B cell (primary cell): ENCODE measurements around the gene RNU1-4. TPM values are rescaled to one million over a fixed set of nuclear protein-coding genes. Genes with fewer than 3 reads are reported as not detected.
"Not testable (repeated sequence)": the region's sequence is repeated elsewhere in the genome, so short reads cannot be mapped to it uniquely, and the experiment has no call there.

ENCODE experiments used
- ATAC-seq: fragments of 200-7000 bp; cut with Tn5 transposase; one replicate; pipeline ENCODE4 v1.10.0; 2021; ENCODE audit warnings: low read depth, mild to moderate bottlenecking, moderate number of reproducible peaks, moderate library complexity
- CTCF ChIA-PET: fragments of 350-600 bp; sonication (Branson Sonifier 250); formaldehyde crosslinking; loops from one replicate; lab custom pipeline; 2021; ENCODE audit warnings: antibody characterized with exemption, inconsistent platforms; lab: Charles Lee
- POLR2A ChIA-PET: fragments of 350-600 bp; sonication (Branson Sonifier 250); formaldehyde crosslinking; loops from one replicate; lab custom pipeline; 2021; ENCODE audit warnings: antibody characterized with exemption; lab: Charles Lee
- DNase-seq: peaks from one replicate; pipeline ENCODE4 v3.0.0; 2013
- H2AFZ ChIP-seq: 2 replicates; pipeline ENCODE4 v1.6.1; 2012; ENCODE audit warnings: mild to moderate bottlenecking, low read depth, low read length; ENCODE audit not compliant: insufficient read depth, poor library complexity, severe bottlenecking
- H3K27ac ChIP-seq, 2 donors: 1 replicate in 1 of 2; 2 replicates in 1 of 2; pipeline ENCODE4 v1.5.1; 2012 to 2013; ENCODE audit warnings: low read length in 2 of 2, mild to moderate bottlenecking in 2 of 2, moderate library complexity in 1 of 2
- H3K27me3 ChIP-seq, 4 experiments: fragments of 200-600 bp in 1 of 4; sonication (generic) in 1 of 4; replicated peaks in 1 of 4; 1 replicate in 2 of 4; 2 replicates in 2 of 4; pipeline versions ENCODE4 v1.6.1 to v1.7.0; 2013 to 2016; ENCODE audit warnings: low read length in 3 of 4, mild to moderate bottlenecking in 2 of 4, mixed read lengths in 1 of 4, moderate library complexity in 1 of 4; ENCODE audit not compliant: insufficient read depth in 4 of 4, control insufficient read depth in 3 of 4; ENCODE audit errors: control extremely low read depth in 1 of 4
- H3K36me3 ChIP-seq, 2 experiments: replicated peaks in 1 of 2; 1 replicate in 1 of 2; 2 replicates in 1 of 2; pipeline versions ENCODE4 v1.6.1 to v1.7.1; 2013; ENCODE audit warnings: low read length in 1 of 2; ENCODE audit not compliant: insufficient read depth in 2 of 2, control insufficient read depth in 1 of 2; ENCODE audit errors: control extremely low read depth in 1 of 2, extremely low read depth in 1 of 2
- H3K4me1 ChIP-seq, 2 donors: fragments of 200-600 bp in 1 of 2; sonication (generic) in 1 of 2; 1 replicate in 1 of 2; 2 replicates in 1 of 2; pipeline versions ENCODE4 v1.5.1 to v1.6.1; 2013 to 2017; ENCODE audit warnings: low read length in 2 of 2; ENCODE audit not compliant: control insufficient read depth in 2 of 2, insufficient read depth in 2 of 2
- H3K4me2 ChIP-seq: replicated peaks from 2 replicates; pipeline ENCODE3; 2012; ENCODE audit warnings: mild to moderate bottlenecking, low read depth, low read length; ENCODE audit not compliant: poor library complexity, severe bottlenecking
- H3K4me3 ChIP-seq, 5 experiments: fragments of 200-600 bp in 1 of 5; sonication (generic) in 1 of 5; 1 replicate in 3 of 5; 2 replicates in 2 of 5; pipeline versions ENCODE4 v1.5.1 to v1.7.0; 2011 to 2016; ENCODE audit warnings: low read length in 4 of 5, mild to moderate bottlenecking in 4 of 5, low read depth in 2 of 5, control low read depth in 1 of 5, moderate library complexity in 1 of 5; ENCODE audit not compliant: insufficient read depth in 1 of 5; ENCODE audit errors: control extremely low read depth in 1 of 5, extremely low read depth in 1 of 5
- H3K79me2 ChIP-seq: fragments of 200-600 bp; sonication (generic); one replicate; pipeline ENCODE4 v1.6.0; 2016; ENCODE audit warnings: low read length; ENCODE audit not compliant: control insufficient read depth, insufficient read depth
- H3K9ac ChIP-seq: fragments of 200-600 bp; sonication (generic); 2 replicates; pipeline ENCODE4 v1.6.1; 2017; ENCODE audit warnings: mild to moderate bottlenecking, low read length, moderate library complexity
- H3K9me3 ChIP-seq, 3 donors: one replicate each; pipeline versions ENCODE4 v1.6.1 to v1.7.1; 2013; ENCODE audit warnings: low read length in 2 of 3; ENCODE audit not compliant: control insufficient read depth in 2 of 3, insufficient read depth in 1 of 3; ENCODE audit errors: control extremely low read depth in 1 of 3
- H4K20me1 ChIP-seq: 2 replicates; pipeline ENCODE4 v1.6.0; 2012; ENCODE audit warnings: mild to moderate bottlenecking, low read length; ENCODE audit not compliant: insufficient read depth, control insufficient read depth, poor library complexity, severe bottlenecking
- H3K27ac Mint-ChIP-seq: one replicate; pipeline ENCODE4 v1.8.0; 2021; ENCODE audit warnings: mixed read lengths
- H3K27me3 Mint-ChIP-seq: one replicate; pipeline ENCODE4 v1.8.0; 2021; ENCODE audit warnings: mixed read lengths
- H3K4me1 Mint-ChIP-seq: one replicate; pipeline ENCODE4 v1.8.0; 2021; ENCODE audit warnings: mixed read lengths
- H3K4me3 Mint-ChIP-seq: one replicate; pipeline ENCODE4 v1.8.0; 2021; ENCODE audit warnings: mixed read lengths
- H3K9me3 Mint-ChIP-seq: one replicate; pipeline ENCODE4 v1.8.0; 2022; ENCODE audit warnings: mixed read lengths; ENCODE audit not compliant: insufficient read depth
- WGBS: methylation state at CpG from one replicate; pipeline ENCODE4 v1.1.5; 2013; ENCODE audit warnings: missing lambda C conversion rate; ENCODE audit not compliant: insufficient coverage; 5-methylcytosine and 5-hydroxymethylcytosine counted together
- intact Hi-C: fragments of 100-400 bp; cut with micrococcal nuclease; formaldehyde crosslinking; loops from one replicate; pipeline ENCODE4 v1.10.0; 2022
- polyA plus RNA-seq: library from polyadenylated mRNA; depleted of rRNA; stranded (reverse); fragments of >200 nt; gene quantifications from 2 replicates; pipeline ENCODE4 v1.2.3, GENCODE V29; 2012
- total RNA-seq, 2 donors: library from RNA; stranded (reverse); fragments of 120-200 nt in 1 of 2; gene quantifications; 1 replicate in 1 of 2; 2 replicates in 1 of 2; pipeline versions ENCODE4 v1.2.3 to v1.2.4, GENCODE V29; 2013 to 2022

RNU1-4 gene
- total and polyA plus RNA-seq, 2 donors (not counting 1 experiment from before 2014, with no cell fraction given), result 4,377 TPM; not detected in 1

GRCh38 chr1:16703602-16704001 is 36.7 kb upstream of the RNU1-4 start:
- H3K4me3 Mint-ChIP-seq, ATAC-seq, H3K79me2 ChIP-seq, H3K27me3 Mint-ChIP-seq, H3K27ac ChIP-seq, intact Hi-C loops, H4K20me1 ChIP-seq, H3K9me3 ChIP-seq, H2AFZ ChIP-seq, H3K9ac ChIP-seq, DNase-seq, H3K4me1 Mint-ChIP-seq, POLR2A ChIA-PET, H3K4me3 ChIP-seq, H3K4me2 ChIP-seq, H3K27me3 ChIP-seq, H3K9me3 Mint-ChIP-seq, H3K4me1 ChIP-seq, H3K27ac Mint-ChIP-seq, H3K36me3 ChIP-seq: not testable (repeated sequence)
- WGBS, result no CpG with 5 or more reads among the region's 5 CpGs
- CTCF ChIA-PET, result interaction anchor here (1.6 to 3.2 kb wide), 2 partner anchors 9 to 83 kb away, joined by 5 to 11 read pairs; no protein-coding TSS in a partner anchor

- CTCF ChIA-PET, result interaction anchor here (1.6 to 3.2 kb wide), 2 partner anchors 10 to 83 kb away, joined by 5 to 11 read pairs; no protein-coding TSS in a partner anchor
- H3K27me3 ChIP-seq, H3K36me3 ChIP-seq, H3K27ac Mint-ChIP-seq, H3K9ac ChIP-seq, H3K9me3 Mint-ChIP-seq, POLR2A ChIA-PET, ATAC-seq, H2AFZ ChIP-seq, H3K27ac ChIP-seq, H4K20me1 ChIP-seq, H3K4me1 Mint-ChIP-seq, H3K79me2 ChIP-seq, H3K4me2 ChIP-seq, H3K9me3 ChIP-seq, H3K4me3 Mint-ChIP-seq, H3K4me1 ChIP-seq, DNase-seq, H3K27me3 Mint-ChIP-seq, intact Hi-C loops, H3K4me3 ChIP-seq: not testable (repeated sequence)
- no CpG with 5 or more reads among the region's 13 CpGs for WGBS
Measured at GRCh38 chr1:16704076-16704475, 36.2 kb upstream of the RNU1-4 start.

DNA sequence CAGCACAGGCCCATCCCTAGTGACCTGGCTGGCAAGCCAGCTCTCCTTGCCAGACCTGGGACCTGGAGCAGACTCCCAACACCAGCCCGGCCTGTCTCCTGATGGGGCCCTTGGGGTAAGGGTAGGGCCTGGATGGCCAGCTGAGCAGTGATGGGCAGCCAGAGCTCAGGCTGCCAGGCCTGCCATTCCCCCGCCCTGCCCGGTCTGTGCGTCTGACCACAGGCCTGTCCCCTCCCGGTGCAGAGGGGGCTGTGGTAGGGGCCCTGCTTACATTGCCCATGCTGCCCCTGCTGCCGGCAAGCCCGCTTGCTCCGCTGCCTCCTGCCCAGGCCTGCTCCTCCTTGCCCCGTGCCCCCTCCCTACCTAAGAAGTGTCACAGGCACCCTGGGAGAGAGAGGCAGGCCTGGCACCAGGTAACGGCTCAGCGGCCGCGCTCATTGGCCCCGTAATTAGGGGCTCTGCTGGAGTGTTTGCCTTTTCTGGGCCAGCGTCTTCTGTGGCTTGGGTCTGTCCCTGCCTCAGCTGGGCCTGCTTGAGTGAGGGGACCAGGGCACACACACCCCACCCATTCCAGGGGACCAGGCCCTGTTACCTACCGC is 35.7 kb upstream of the RNU1-4 start:
- H3K4me3 Mint-ChIP-seq, H4K20me1 ChIP-seq, H3K27me3 Mint-ChIP-seq, H3K9ac ChIP-seq, H3K79me2 ChIP-seq, H3K4me3 ChIP-seq, ATAC-seq, H3K4me1 ChIP-seq, intact Hi-C loops, H3K27ac Mint-ChIP-seq, H2AFZ ChIP-seq, H3K27me3 ChIP-seq, H3K36me3 ChIP-seq, H3K4me2 ChIP-seq, H3K9me3 Mint-ChIP-seq, H3K4me1 Mint-ChIP-seq, H3K27ac ChIP-seq, DNase-seq, H3K9me3 ChIP-seq, POLR2A ChIA-PET: not testable (repeated sequence)
- CTCF ChIA-PET, result interaction anchor here (1.6 to 3.2 kb wide), 2 partner anchors 10 to 84 kb away, joined by 5 to 11 read pairs; no protein-coding TSS in a partner anchor
- 100% methylated on average over 1 of the region's 16 CpGs for whole genome bisulfite sequencing

DNA sequence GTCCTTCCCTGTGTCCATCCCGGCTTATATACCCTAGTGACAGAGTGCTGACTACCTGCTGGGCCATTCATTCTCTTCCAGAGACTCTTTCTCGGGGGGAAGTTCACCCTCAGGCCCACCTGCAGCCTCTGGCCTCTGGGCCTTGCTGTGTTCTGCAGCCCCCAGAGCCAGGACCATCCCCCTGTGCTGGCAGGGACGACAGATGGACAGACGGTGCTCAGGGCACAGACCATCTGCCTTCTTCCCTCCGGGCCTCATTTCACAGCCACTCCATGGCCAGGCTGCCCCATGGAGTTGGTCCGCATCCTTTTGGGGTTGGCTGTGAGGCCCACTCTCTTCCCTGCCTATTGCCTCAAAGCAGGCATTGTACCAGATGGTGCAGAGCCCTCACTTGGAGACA is 34.0 kb upstream of the RNU1-4 start:
- H3K36me3 ChIP-seq, H3K27ac Mint-ChIP-seq, H3K9ac ChIP-seq, H3K4me3 Mint-ChIP-seq, intact Hi-C loops, H3K9me3 ChIP-seq, H3K4me3 ChIP-seq, H3K4me1 ChIP-seq, H3K9me3 Mint-ChIP-seq, H3K27ac ChIP-seq, ATAC-seq, H4K20me1 ChIP-seq, H3K27me3 Mint-ChIP-seq, H3K79me2 ChIP-seq, POLR2A ChIA-PET, H3K4me2 ChIP-seq, H3K27me3 ChIP-seq, H3K4me1 Mint-ChIP-seq, H2AFZ ChIP-seq, DNase-seq: not testable (repeated sequence)
- 100% methylated on average over 5 of the region's 6 CpGs for WGBS
- CTCF ChIA-PET, result interaction anchor here (0.7 to 3.3 kb wide), 10 partner anchors 10 to 87 kb away, joined by 3 to 11 read pairs (median 6); no protein-coding TSS in a partner anchor
